ENCODE data around the gene GNG7.
"Not testable (repeated sequence)": the region's sequence is repeated elsewhere in the genome, so short reads cannot be mapped to it uniquely, and the experiment has no call there.

The GNG7 gene

GRCh38 chr19:2607712-2608601, 94.5 kb downstream of the GNG7 start:
- Histone ChIP-seq H3K27ac (ENCODE audit: low read depth, low read length) (no peak overlapping the region), H3K27me3 (ENCODE audit: insufficient read depth, low read length) (no peaks in the 10 kb centered on the region), H3K4me1 (ENCODE audit: control insufficient read depth, insufficient read depth, low read length, unreplicated experiment) (no peaks in the 10 kb centered on the region), H2AFZ (ENCODE audit: low read length, unreplicated experiment) (no peak overlapping the region), H3K36me3 (ENCODE audit: insufficient read depth, low read length) (no peaks in the 10 kb centered on the region), H3K79me2 (ENCODE audit: control insufficient read depth, insufficient read depth, low read length, unreplicated experiment) (no peaks in the 10 kb centered on the region), H3K4me3 (ENCODE audit: low read depth, low read length) (no peak overlapping the region)

- not testable (repeated sequence) for H3K27me3 ChIP-seq (ENCODE audit: insufficient read depth, low read length); H3K36me3 ChIP-seq (ENCODE audit: insufficient read depth, low read length); H3K4me3 ChIP-seq (ENCODE audit: low read depth, low read length); H2AFZ ChIP-seq (ENCODE audit: low read length, unreplicated experiment); H3K27ac ChIP-seq (ENCODE audit: low read depth, low read length); H3K79me2 ChIP-seq (ENCODE audit: control insufficient read depth, insufficient read depth, low read length, unreplicated experiment); H3K4me1 ChIP-seq (ENCODE audit: control insufficient read depth, insufficient read depth, low read length, unreplicated experiment)
Observed at GRCh38 chr19:2606774-2607173, 95.7 kb downstream of the GNG7 start.

- H3K36me3 ChIP-seq (ENCODE audit: insufficient read depth, low read length); H3K27ac ChIP-seq (ENCODE audit: low read depth, low read length); H3K27me3 ChIP-seq (ENCODE audit: insufficient read depth, low read length); H3K4me1 ChIP-seq (ENCODE audit: control insufficient read depth, insufficient read depth, low read length, unreplicated experiment); H2AFZ ChIP-seq (ENCODE audit: low read length, unreplicated experiment); H3K4me3 ChIP-seq (ENCODE audit: low read depth, low read length); H3K79me2 ChIP-seq (ENCODE audit: control insufficient read depth, insufficient read depth, low read length, unreplicated experiment): not testable (repeated sequence)
Observed at GRCh38 chr19:2605889-2606288, 96.6 kb downstream of the GNG7 start.

GRCh38 chr19:2604747-2605329, 97.7 kb downstream of the GNG7 start:
- no peaks in the 10 kb centered on the region for H3K36me3 ChIP-seq (ENCODE audit: insufficient read depth, low read length)
- H3K4me3 ChIP-seq (ENCODE audit: low read depth, low read length), result no peak overlapping the region
- H3K4me1 ChIP-seq (ENCODE audit: control insufficient read depth, insufficient read depth, low read length, unreplicated experiment), result no peaks in the 10 kb centered on the region
- H3K27ac ChIP-seq (ENCODE audit: low read depth, low read length), result no peak overlapping the region
- H2AFZ ChIP-seq (ENCODE audit: low read length, unreplicated experiment), result no peak overlapping the region
- H3K79me2 ChIP-seq (ENCODE audit: control insufficient read depth, insufficient read depth, low read length, unreplicated experiment), result no peaks in the 10 kb centered on the region
- H3K27me3 ChIP-seq (ENCODE audit: insufficient read depth, low read length), result no peaks in the 10 kb centered on the region

- no peaks in the 10 kb centered on the region for H3K4me1 ChIP-seq (ENCODE audit: control insufficient read depth, insufficient read depth, low read length, unreplicated experiment)
- H3K79me2 ChIP-seq (ENCODE audit: control insufficient read depth, insufficient read depth, low read length, unreplicated experiment), result no peaks in the 10 kb centered on the region
- no peaks in the 10 kb centered on the region for H3K36me3 ChIP-seq (ENCODE audit: insufficient read depth, low read length)
- peak overlapping the region; percentile 69 for H3K4me3 ChIP-seq (ENCODE audit: low read depth, low read length)
- no peaks in the 10 kb centered on the region for H3K27me3 ChIP-seq (ENCODE audit: insufficient read depth, low read length)
- H3K27ac ChIP-seq (ENCODE audit: low read depth, low read length), result peak overlapping the region; percentile 60; the same call in 1 of the 2 replicates
- H2AFZ ChIP-seq (ENCODE audit: low read length, unreplicated experiment), result peak overlapping the region; percentile 83
Observed at GRCh38 chr19:2603334-2603733, 99.2 kb downstream of the GNG7 start.

- Histone ChIP-seq H2AFZ (ENCODE audit: low read length, unreplicated experiment) (peak overlapping the region; percentile 50), H3K4me3 (ENCODE audit: low read depth, low read length) (peak overlapping the region; percentile 69), H3K27me3 (ENCODE audit: insufficient read depth, low read length) (no peaks in the 10 kb centered on the region), H3K36me3 (ENCODE audit: insufficient read depth, low read length) (no peaks in the 10 kb centered on the region), H3K27ac (ENCODE audit: low read depth, low read length) (peak overlapping the region; percentile 60), H3K79me2 (ENCODE audit: control insufficient read depth, insufficient read depth, low read length, unreplicated experiment) (no peaks in the 10 kb centered on the region), H3K4me1 (ENCODE audit: control insufficient read depth, insufficient read depth, low read length, unreplicated experiment) (no peaks in the 10 kb centered on the region)
Observed at GRCh38 chr19:2602391-2603181, 99.9 kb downstream of the GNG7 start.

GRCh38 chr19:2600914-2601870, 101.3 kb downstream of the GNG7 start:
- Histone ChIP-seq H2AFZ (ENCODE audit: low read length, unreplicated experiment) (no peak overlapping the region), H3K4me3 (ENCODE audit: low read depth, low read length) (no peak overlapping the region), H3K27ac (ENCODE audit: low read depth, low read length) (no peak overlapping the region), H3K79me2 (ENCODE audit: control insufficient read depth, insufficient read depth, low read length, unreplicated experiment) (no peaks in the 10 kb centered on the region), H3K36me3 (ENCODE audit: insufficient read depth, low read length) (no peaks in the 10 kb centered on the region), H3K4me1 (ENCODE audit: control insufficient read depth, insufficient read depth, low read length, unreplicated experiment) (no peaks in the 10 kb centered on the region), H3K27me3 (ENCODE audit: insufficient read depth, low read length) (no peaks in the 10 kb centered on the region)

GRCh38 chr19:2594319-2594718, 108.2 kb downstream of the GNG7 start:
- no peaks in the 10 kb centered on the region; the same call in 1 of the 2 replicates for H3K27me3 ChIP-seq (ENCODE audit: insufficient read depth, low read length)

GRCh38 chr19:2592824-2593223, 109.7 kb downstream of the GNG7 start:
- Histone ChIP-seq H3K27me3 (ENCODE audit: insufficient read depth, low read length) (no peaks in the 10 kb centered on the region; the same call in 1 of the 2 replicates), H3K79me2 (ENCODE audit: control insufficient read depth, insufficient read depth, low read length, unreplicated experiment) (no peaks in the 10 kb centered on the region), H3K36me3 (ENCODE audit: insufficient read depth, low read length) (no peaks in the 10 kb centered on the region), H3K4me1 (ENCODE audit: control insufficient read depth, insufficient read depth, low read length, unreplicated experiment) (peaks cover 2% of the 10 kb centered on the region), H3K27ac (ENCODE audit: low read depth, low read length) (no peak overlapping the region), H2AFZ (ENCODE audit: low read length, unreplicated experiment) (no peak overlapping the region), H3K4me3 (ENCODE audit: low read depth, low read length) (no peak overlapping the region)

More at GRCh38 chr19:2594319-2594718, 108.2 kb downstream of the GNG7 start:
- H3K4me3 ChIP-seq (ENCODE audit: low read depth, low read length), result no peak overlapping the region
- H3K36me3 ChIP-seq (ENCODE audit: insufficient read depth, low read length), result no peaks in the 10 kb centered on the region
- H3K4me1 ChIP-seq (ENCODE audit: control insufficient read depth, insufficient read depth, low read length, unreplicated experiment), result no peaks in the 10 kb centered on the region
- H2AFZ ChIP-seq (ENCODE audit: low read length, unreplicated experiment), result no peak overlapping the region
- H3K27ac ChIP-seq (ENCODE audit: low read depth, low read length), result no peak overlapping the region
- no peaks in the 10 kb centered on the region for H3K79me2 ChIP-seq (ENCODE audit: control insufficient read depth, insufficient read depth, low read length, unreplicated experiment)
